VCaP (cell line): ENCODE results near the gene RSPH9.
A peak's percentile ranks its signal among the peaks of the same experiment; 100 is the strongest.

Experiments used
- H3K27ac ChIP-seq: fragments of 450-650 bp; 2 replicates; pipeline ENCODE4 v1.5.1; 2017
- TF ChIP-seq, protein P1 (sequence below): fragments of 450-650 bp; conservative IDR thresholded peaks from 2 replicates; pipeline ENCODE4 v1.5.1; 2017; ENCODE audit warnings: mild to moderate bottlenecking, moderate library complexity

Gene RSPH9

DNA sequence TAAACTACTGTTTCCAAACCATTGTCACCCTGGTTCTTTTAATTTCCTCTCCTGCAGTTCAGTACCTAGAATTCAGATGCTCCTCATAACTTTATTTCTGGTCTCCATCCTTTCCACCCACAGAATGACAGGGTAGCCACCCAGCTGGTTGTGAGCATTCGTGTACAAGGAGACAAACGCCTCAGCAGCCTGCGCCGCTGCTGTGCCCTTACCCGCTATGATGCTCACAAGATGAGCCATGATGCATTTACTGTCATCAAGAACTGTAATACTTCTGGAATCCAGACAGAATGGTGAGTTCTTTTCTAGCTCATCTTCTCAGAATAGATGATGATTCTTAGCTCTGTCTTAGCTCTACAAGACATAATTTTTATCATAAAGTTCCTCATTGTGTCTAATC lies 34.4 kb upstream of the RSPH9 start:
- TF ChIP-seq, protein P1, sequence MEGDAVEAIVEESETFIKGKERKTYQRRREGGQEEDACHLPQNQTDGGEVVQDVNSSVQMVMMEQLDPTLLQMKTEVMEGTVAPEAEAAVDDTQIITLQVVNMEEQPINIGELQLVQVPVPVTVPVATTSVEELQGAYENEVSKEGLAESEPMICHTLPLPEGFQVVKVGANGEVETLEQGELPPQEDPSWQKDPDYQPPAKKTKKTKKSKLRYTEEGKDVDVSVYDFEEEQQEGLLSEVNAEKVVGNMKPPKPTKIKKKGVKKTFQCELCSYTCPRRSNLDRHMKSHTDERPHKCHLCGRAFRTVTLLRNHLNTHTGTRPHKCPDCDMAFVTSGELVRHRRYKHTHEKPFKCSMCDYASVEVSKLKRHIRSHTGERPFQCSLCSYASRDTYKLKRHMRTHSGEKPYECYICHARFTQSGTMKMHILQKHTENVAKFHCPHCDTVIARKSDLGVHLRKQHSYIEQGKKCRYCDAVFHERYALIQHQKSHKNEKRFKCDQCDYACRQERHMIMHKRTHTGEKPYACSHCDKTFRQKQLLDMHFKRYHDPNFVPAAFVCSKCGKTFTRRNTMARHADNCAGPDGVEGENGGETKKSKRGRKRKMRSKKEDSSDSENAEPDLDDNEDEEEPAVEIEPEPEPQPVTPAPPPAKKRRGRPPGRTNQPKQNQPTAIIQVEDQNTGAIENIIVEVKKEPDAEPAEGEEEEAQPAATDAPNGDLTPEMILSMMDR: no peak
- no peak overlapping the region for H3K27ac ChIP-seq

DNA sequence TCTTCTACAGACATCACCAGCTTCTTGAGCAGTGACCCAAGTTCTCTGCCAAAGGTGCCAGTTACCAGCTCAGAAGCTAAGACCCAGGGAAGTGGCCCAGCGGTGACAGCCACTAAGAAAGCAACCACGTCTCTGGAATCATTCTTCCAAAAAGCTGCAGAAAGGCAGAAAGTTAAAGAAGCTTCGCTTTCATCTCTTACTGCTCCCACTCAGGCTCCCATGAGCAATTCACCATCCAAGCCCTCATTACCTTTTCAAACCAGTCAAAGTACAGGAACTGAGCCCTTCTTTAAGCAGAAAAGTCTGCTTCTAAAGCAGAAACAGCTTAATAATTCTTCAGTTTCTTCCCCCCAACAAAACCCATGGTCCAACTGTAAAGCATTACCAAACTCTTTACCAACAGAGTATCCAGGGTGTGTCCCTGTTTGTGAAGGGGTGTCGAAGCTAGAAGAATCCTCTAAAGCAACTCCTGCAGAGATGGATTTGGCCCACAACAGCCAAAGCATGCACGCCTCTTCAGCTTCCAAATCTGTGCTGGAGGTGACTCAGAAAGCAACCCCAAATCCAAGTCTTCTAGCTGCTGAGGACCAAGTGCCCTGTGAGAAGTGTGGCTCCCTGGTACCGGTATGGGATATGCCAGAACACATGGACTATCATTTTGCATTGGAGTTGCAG lies 31.0 kb upstream of the RSPH9 start:
- TF ChIP-seq, protein P1: no peak
- peak overlapping the region; percentile 8 for H3K27ac ChIP-seq

DNA sequence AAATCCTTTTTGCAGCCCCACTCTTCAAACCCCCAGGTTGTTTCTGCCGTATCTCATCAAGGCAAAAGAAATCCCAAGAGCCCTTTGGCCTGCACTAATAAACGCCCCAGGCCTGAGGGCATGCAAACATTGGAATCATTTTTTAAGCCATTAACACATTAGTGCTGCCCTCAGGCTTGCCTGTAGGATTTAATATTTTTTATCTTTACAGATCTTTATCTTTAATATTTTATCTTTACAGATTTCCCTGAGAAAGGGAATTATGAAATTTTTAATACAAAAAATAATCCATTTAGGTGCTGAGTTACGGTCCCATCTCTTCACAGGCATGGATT lies 30.5 kb upstream of the RSPH9 start:
- TF ChIP-seq, protein P1: no peak
- H3K27ac ChIP-seq: peak overlapping the region; percentile 8

DNA sequence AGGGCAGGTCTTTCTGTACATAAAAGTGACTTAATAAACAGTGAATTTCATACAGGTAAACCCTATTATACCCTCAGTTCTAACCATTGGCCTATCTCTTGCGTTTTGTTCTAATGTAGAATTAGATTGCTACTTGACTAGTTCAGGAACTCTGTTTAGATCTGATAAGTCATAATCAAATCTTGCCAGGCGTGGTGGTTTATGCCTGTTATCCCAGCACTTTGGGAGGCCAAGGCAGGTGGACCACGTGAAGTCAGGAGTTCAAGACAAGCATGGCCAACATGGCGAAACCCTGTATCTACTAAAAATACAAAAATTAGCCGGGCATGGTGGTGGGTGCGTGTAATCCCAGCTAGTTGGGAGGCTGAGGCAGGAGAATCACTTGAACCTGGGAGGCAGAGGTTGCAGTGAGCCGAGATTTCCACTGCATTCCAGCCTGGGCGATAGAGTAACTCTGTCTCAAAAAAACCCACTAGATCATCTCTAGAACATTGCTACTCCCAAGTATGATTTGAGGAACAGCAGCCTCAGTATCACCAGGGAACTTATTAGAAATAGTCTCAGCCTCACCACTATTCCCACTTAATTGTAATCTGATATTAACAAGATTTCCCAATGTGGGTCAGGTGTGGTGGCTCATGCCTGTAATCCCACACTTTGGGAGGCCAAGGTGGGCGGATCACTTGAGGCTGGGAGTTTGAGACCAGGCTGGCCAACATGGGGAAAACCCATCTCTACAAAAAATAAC lies 27.9 kb upstream of the RSPH9 start:
- TF ChIP-seq, protein P1: no peak

DNA sequence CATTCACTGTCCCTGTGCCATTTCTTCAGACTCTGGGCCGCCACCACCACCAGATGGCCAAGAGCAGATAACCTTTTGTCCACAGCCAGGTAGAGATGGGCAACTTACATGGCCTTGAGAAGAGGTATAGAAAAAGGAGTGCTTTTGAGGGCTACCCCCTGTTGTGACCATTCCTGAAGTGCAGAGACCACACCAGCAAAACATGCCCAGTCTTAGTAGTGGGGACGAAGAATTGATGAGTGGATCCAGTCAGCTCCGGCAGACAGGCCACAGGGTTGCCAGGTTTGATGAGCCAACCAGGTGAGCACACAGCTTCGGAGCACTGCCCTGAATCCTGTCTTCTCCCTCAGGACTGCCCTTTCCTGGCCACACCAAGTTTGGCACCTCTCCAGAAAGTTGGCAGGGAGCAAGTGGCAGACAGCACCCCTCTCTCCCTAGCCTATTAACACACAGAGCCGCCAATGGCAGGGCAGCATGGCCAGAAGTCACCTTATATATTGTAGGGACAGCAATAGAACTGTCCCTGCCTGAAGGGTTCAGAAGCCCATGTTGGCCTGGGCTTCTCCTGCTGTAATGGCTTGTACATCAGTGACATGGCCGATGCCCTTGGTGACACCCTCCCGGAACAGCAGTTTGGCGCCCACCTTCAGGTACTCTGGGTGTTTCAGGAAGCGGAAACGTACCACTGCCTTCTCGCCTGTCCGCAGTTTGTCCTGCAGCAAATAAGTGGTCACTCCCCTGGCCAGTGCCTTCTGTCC lies 23.6 kb upstream of the RSPH9 start:
- no peak overlapping the region for H3K27ac ChIP-seq

More for the DNA sequence above, 27.9 kb upstream of the RSPH9 start:
- no peak overlapping the region for H3K27ac ChIP-seq

DNA sequence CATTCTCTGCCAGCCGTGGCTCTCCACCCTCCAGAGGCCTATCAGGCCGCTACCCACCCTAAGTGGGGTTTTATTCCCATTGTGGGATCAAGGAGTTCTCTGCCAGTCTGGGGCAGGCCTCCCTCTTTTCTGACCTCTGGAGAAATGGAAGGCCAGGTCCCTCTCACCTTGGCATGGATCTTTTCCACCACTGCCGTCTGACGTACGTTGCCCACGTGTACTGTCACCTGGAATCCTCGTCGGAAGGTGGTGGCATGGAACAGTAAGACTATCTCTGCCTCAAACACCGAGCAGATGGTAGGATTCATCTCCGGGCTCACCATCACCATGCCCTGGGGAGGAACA lies 23.0 kb upstream of the RSPH9 start:
- H3K27ac ChIP-seq: no peak overlapping the region
- TF ChIP-seq, protein P1: no peak

More for the DNA sequence above, 23.6 kb upstream of the RSPH9 start:
- TF ChIP-seq, protein P1: no peak

DNA sequence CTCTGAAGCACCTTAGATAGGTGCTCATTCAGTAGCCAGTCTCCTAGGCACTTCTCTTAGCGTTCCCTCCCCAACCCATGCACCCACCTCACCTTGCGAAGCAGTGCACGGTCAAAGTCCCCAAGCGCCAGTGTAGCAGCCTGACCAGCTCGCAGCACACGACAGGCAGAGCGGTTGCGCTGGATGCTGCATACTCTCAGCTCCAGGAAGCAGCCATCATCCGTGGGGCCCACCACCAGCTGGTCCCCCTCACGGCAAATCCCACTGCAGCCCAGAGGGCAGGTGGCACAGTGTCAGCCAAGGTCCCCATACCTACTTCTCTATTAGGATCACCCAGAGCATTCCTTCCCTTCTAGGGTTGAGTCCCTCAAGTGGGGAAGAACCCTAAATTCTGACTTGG lies 22.3 kb upstream of the RSPH9 start:
- TF ChIP-seq, protein P1: no peak
- H3K27ac ChIP-seq: no peak overlapping the region
